Measurements from ENCODE around the gene LAMC3. TPM values are rescaled to one million over a fixed set of nuclear protein-coding genes. Genes with fewer than 3 reads are reported as not detected.

Gene LAMC3
- total RNA-seq, 3 donors from 2014 or later = 0.58 to 0.73 (median 0.69) TPM

DNA sequence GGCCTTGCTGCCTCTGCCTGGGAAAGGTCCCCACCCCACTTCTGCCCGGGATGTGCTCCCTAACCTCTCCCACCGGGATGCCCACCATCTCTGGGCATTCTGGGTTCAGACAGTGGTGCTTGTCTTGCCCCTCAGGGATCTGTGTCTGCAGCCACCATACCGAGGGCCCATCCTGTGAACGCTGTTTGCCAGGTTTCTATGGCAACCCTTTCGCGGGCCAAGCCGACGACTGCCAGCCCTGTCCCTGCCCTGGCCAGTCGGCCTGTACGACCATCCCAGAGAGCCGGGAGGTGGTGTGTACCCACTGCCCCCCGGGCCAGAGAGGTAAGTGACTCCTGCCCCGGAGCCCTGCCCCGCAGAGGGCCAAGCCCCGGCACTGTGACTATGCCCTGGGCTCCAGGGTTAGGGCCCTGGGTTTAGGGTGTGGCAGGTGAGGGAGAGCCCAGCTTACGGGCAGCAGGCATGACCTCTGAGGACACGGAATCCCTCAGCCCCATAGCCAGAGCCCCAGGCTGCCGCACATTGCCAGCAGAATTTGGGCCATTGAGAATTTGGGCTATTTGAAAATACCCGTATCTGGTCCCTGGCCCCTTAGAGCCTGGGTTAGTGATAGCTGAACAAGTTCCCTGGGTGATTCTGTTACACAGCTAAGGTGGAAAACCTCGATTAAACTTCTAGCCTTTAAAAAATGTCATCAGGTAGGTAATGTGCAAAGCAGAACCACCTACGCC lies 52.1 kb downstream of the LAMC3 start:
- Histone ChIP-seq H3K9me3 (no peaks in the 10 kb centered on the region), H3K4me1 (ENCODE audit: low read depth) (no peaks in the 10 kb centered on the region), H3K4me3 (no peak overlapping the region), H3K36me3 (ENCODE audit: low read depth) (no peaks in the 10 kb centered on the region)
- ATAC-seq (no peak), DNase-seq (no peak)
- TF ChIP-seq, protein P1, sequence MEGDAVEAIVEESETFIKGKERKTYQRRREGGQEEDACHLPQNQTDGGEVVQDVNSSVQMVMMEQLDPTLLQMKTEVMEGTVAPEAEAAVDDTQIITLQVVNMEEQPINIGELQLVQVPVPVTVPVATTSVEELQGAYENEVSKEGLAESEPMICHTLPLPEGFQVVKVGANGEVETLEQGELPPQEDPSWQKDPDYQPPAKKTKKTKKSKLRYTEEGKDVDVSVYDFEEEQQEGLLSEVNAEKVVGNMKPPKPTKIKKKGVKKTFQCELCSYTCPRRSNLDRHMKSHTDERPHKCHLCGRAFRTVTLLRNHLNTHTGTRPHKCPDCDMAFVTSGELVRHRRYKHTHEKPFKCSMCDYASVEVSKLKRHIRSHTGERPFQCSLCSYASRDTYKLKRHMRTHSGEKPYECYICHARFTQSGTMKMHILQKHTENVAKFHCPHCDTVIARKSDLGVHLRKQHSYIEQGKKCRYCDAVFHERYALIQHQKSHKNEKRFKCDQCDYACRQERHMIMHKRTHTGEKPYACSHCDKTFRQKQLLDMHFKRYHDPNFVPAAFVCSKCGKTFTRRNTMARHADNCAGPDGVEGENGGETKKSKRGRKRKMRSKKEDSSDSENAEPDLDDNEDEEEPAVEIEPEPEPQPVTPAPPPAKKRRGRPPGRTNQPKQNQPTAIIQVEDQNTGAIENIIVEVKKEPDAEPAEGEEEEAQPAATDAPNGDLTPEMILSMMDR (IDR thresholded peaks at IDR 0.05) = no peak
- intact Hi-C loops (cut with DNase I, micrococcal nuclease) = no loop called here

DNA sequence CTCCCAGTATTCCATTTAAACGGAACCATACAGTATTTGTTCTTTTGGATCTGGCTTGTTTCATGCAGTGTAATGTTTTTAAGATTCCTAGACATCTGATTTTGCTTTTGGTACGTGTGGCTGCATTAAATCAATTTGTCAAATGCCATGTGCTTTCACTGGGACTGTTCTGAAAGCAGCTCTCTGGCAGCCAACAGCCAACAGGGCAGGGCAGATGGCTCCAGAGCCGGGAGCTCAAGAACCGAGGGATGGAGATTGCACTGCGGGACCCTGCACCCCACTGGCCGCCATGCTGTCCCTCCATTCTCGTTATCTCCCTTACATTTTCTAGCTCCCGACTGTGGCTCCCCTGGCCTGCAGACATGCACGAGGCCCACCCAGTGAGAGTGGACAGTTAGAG lies 54.0 kb downstream of the LAMC3 start:
- TF ChIP-seq, protein P1 (IDR thresholded peaks at IDR 0.05) = no peak
- intact Hi-C loops (cut with DNase I, micrococcal nuclease) = no loop called here
- H3K4me1 ChIP-seq (ENCODE audit: low read depth) = no peaks in the 10 kb centered on the region

DNA sequence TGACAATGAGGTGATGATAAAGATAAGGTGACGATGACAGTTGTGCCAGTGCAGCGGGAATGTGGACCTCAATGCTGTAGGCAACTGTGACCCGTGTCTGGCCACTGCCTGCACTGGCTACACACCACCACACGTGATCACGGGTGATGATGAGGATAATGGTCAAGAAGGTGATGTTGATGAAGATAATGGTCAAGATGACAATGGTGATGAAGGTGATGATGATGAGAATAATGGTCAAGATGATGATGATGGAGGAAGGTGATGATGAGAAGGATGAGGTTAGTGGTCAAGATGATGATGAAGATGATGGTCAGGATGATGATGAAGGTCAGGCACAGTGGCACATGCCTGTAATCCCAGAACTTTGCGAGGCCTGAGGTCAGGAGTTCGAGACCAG lies 56.6 kb downstream of the LAMC3 start:
- Histone ChIP-seq H3K9me3 (no peaks in the 10 kb centered on the region), H3K36me3 (ENCODE audit: low read depth) (no peaks in the 10 kb centered on the region), H3K4me1 (ENCODE audit: low read depth) (no peaks in the 10 kb centered on the region), H3K4me3 (no peak overlapping the region)
- ATAC-seq (no peak), DNase-seq (no peak)
- TF ChIP-seq, protein P1 (IDR thresholded peaks at IDR 0.05) = no peak
- intact Hi-C loops (cut with DNase I, micrococcal nuclease) = no loop called here

More for the DNA sequence above, 54.0 kb downstream of the LAMC3 start:
- no peaks in the 10 kb centered on the region for H3K36me3 ChIP-seq (ENCODE audit: low read depth)
- H3K4me3 ChIP-seq = no peak overlapping the region
- no peaks in the 10 kb centered on the region for H3K9me3 ChIP-seq
- no peak for ATAC-seq
- DNase-seq = no peak

DNA sequence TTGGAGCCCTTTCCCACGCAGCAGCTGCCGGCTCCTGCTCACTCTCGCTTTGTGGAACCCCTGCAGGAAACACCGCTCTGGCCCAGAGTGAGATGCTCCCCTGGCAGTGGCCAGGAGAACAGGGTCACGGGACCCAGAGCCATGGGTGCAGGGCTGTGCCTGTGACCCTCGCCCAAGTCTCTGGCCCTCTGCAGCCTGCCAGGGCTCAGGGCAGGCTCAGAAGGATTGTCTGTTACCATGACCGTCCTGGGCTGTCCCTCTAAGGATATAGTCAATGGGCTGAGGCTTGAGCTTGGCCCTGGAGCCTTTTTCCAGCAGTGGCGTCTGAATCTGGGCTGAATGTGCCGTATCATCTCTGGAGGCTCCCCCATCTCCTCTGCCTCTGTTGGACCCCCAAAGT lies 58.7 kb downstream of the LAMC3 start:
- Histone ChIP-seq H3K4me3 (no peak overlapping the region), H3K9me3 (no peaks in the 10 kb centered on the region), H3K4me1 (ENCODE audit: low read depth) (no peaks in the 10 kb centered on the region), H3K36me3 (ENCODE audit: low read depth) (no peaks in the 10 kb centered on the region)
- intact Hi-C loops (cut with DNase I, micrococcal nuclease) = no loop called here
- DNase-seq (no peak), ATAC-seq (no peak)
- TF ChIP-seq, protein P1 (IDR thresholded peaks at IDR 0.05) = no peak

DNA sequence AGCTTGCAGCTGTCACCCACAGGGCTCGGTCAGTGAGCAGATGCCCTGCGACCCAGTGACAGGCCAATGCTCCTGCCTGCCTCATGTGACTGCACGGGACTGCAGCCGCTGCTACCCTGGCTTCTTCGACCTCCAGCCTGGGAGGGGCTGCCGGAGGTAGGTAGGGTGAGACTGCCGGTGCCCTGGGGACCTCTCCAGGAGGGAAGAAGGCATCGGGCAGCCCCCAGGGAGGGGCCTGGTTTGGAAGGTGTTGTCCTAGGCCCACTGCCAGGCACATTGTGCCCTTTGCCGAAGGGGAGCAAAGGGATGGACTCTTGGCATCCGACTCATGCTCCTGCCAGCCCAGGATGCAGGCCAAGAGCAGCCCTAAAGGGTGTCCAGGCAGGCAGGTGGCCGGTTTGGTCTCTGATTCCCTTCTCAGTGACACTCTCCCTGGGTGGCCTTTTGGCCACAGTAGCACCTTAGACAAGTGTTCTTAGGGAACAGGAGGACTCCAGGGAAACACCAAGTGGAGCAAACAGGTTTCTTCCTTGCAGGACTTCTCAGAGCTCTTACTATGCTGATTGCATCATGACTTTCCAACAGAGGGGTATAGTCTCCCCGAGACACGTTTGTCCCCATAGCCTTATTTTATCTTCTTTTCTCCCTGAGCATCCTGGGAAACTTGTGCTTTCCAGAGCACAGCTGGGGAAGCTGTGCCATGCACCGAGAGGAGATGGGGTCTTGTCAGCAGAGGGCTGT lies 59.3 kb downstream of the LAMC3 start:
- intact Hi-C loops (cut with DNase I, micrococcal nuclease) = no loop called here
- H3K4me1 ChIP-seq (ENCODE audit: low read depth) = no peaks in the 10 kb centered on the region
- no peak overlapping the region for H3K4me3 ChIP-seq
- no peak for DNase-seq
- TF ChIP-seq, protein P1 (IDR thresholded peaks at IDR 0.05) = no peak
- H3K36me3 ChIP-seq (ENCODE audit: low read depth) = no peaks in the 10 kb centered on the region
- no peaks in the 10 kb centered on the region for H3K9me3 ChIP-seq
- no peak for ATAC-seq

Data from mucosa of descending colon (tissue), 3 donors.